Heart left ventricle (tissue), 13 donors: ENCODE data around the gene L3HYPDH.

ENCODE experiments used
- CTCF ChIP-seq, 12 donors: fragments of 200-600 bp; sonication (generic) in 4 of 12; IDR thresholded peaks; one replicate each; pipeline versions ENCODE4 v1.5.0 to v1.8.0; 2018 to 2022; ENCODE audit warnings: antibody characterized with exemption in 12 of 12, mild to moderate bottlenecking in 5 of 12
- POLR2A ChIP-seq, 2 donors: fragments of 450-650 bp; IDR thresholded peaks; one replicate each; pipeline ENCODE4 v1.6.1; 2017; ENCODE audit warnings: antibody characterized with exemption in 2 of 2, mild to moderate bottlenecking in 2 of 2, moderate library complexity in 2 of 2
- donor health status: ischemic (EF 13 %, LVEDD 7.1; RV severe dilation, severe dysfunction).
- donor health status: DM: no; HTN: yes; CAD: no.
- donor health status: DM: no; HTN: no; CAD: no.
- donor health status: ischemic (EF 25% LVEDD 6.9; RV normal size, moderate dysfunction).
- donor health status: ischemic (EF 25% LVEDD 5.7; RV mildly dilated, moderate dysfunction).
- donor health status: ischemic (EF 35%, LVEDD 5.7; RV mildly dilated, moderate dysfunction).
- donor health status: nonischemic (EF 11% LVEDD 7.7; RV severe dilation, severe dysfunction).
- donor health status: DM: yes; HTN: yes; CAD: no.
- donor health status: PGD.
- donor health status: ischemic (EF 29% LVEDD 5.4; RV normal size, mild dysfunction).
- donor health status: nonischemic (EF 23%, LVEDD 6.1; RV moderate dilation, normal function).

GRCh38 chr14:59475709-59476108, 8.5 kb downstream of the L3HYPDH start:
- TF ChIP-seq CTCF (IDR thresholded peaks at IDR 0.05) = no peak
- TF ChIP-seq POLR2A (IDR thresholded peaks at IDR 0.05) = no peak
